ENCODE data around the gene CLDN14.

The CLDN14 gene

DNA sequence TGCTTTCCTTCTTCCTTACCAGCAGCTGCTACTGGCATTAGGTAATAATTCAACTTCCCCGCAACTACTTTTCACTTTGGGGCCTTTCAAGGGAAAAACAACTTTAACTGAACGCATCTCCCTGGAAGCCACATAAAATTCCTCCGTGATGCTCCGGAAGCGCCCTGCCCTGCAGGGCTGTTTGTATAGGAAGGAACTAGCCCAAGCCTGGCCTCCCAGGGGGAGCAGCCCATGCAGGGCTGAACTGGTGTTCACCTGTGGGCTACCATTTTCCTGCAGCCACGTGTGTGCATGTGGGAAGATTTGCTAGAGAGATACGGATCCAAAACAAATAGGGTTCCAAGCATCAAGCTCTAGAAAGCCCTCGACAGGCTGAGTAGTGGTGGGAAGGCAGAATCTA is 14.4 kb downstream of the CLDN14 start:
- no peaks in the 10 kb centered on the region for H3K36me3 Mint-ChIP-seq (ENCODE audit: low read depth)
- H3K9me3 Mint-ChIP-seq: peaks cover 4% of the 10 kb centered on the region
- TF ChIP-seq, protein P1, sequence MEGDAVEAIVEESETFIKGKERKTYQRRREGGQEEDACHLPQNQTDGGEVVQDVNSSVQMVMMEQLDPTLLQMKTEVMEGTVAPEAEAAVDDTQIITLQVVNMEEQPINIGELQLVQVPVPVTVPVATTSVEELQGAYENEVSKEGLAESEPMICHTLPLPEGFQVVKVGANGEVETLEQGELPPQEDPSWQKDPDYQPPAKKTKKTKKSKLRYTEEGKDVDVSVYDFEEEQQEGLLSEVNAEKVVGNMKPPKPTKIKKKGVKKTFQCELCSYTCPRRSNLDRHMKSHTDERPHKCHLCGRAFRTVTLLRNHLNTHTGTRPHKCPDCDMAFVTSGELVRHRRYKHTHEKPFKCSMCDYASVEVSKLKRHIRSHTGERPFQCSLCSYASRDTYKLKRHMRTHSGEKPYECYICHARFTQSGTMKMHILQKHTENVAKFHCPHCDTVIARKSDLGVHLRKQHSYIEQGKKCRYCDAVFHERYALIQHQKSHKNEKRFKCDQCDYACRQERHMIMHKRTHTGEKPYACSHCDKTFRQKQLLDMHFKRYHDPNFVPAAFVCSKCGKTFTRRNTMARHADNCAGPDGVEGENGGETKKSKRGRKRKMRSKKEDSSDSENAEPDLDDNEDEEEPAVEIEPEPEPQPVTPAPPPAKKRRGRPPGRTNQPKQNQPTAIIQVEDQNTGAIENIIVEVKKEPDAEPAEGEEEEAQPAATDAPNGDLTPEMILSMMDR (IDR thresholded peaks at IDR 0.05): no peak
- peaks cover 46% of the 10 kb centered on the region for H3K4me1 Mint-ChIP-seq
- H3K27ac Mint-ChIP-seq: no peak overlapping the region
- peaks cover 27% of the 10 kb centered on the region for H3K27me3 Mint-ChIP-seq (ENCODE audit: low read depth, poor library complexity)
- no peak overlapping the region for H3K4me3 Mint-ChIP-seq
- no peak for DNase-seq

DNA sequence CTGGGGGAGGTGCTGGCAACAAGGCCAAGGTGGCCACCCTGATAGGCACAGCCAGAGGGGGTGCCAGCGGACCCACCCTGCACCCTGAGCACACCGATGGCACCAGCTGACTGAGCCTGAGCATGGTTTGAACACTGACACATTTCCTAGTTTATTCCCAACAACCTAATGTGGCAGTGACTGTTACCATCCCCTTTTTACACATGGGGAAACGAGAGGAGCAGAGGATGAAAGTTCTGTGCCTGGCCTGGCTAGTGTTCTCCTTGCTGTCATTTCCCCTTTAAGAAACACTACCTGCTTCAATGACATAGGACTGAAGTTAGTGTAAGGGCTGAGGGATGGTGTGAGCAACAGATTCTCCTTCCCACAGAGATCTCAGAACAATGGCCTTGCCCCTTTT is 15.3 kb downstream of the CLDN14 start:
- Mint-ChIP-seq H3K4me3 (no peak overlapping the region), H3K4me1 (peaks cover 48% of the 10 kb centered on the region), H3K36me3 (ENCODE audit: low read depth) (no peaks in the 10 kb centered on the region), H3K27me3 (ENCODE audit: low read depth, poor library complexity) (peaks cover 26% of the 10 kb centered on the region), H3K9me3 (no peaks in the 10 kb centered on the region), H3K27ac (no peak overlapping the region)
- DNase-seq: no peak
- TF ChIP-seq, protein P1 (IDR thresholded peaks at IDR 0.05): no peak

DNA sequence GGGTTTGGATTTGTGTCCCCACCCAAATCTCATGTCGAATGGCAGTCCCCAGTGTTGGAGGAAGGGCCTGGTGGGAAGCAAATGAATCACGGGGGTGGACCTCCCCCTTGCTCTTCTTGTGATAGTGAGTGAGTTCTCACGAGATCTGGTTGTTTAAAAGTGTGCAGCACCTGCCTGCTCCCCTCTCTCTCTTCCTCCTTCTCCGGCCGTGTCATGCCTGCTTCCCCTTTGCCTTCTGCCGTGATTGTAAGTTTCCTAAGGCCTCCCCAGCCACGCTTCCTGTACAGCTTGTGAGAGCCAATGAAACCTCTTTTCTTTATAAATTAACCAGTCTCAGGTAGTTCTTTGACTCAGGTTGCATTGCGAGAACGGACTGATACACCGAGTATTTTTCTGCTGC is 15.9 kb downstream of the CLDN14 start:
- no peaks in the 10 kb centered on the region for H3K9me3 Mint-ChIP-seq
- H3K36me3 Mint-ChIP-seq (ENCODE audit: low read depth): no peaks in the 10 kb centered on the region
- TF ChIP-seq, protein P1 (IDR thresholded peaks at IDR 0.05): no peak
- H3K4me1 Mint-ChIP-seq: peaks cover 48% of the 10 kb centered on the region
- no peak overlapping the region for H3K27ac Mint-ChIP-seq
- H3K27me3 Mint-ChIP-seq (ENCODE audit: low read depth, poor library complexity): peaks cover 26% of the 10 kb centered on the region
- no peak overlapping the region for H3K4me3 Mint-ChIP-seq
- DNase-seq: no peak

DNA sequence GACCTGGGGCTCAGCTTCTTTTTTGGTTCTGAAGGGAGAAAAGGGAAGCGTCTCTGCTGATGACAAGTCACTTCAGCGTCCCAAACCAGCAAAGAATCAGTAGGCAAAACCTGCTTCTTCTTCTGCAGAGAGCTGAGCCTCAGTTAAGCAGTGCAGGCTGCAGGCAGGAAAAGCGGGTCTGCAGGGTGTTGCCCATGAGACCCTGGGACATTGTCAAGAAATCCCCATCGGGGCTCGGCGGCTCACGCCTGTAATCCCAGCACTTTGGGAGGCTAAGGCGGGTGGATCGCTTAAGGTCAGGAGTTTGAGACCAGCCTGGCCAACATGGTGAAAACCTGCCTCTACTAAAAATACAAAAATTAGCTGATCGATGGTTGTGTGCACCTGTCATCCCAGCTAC is 16.7 kb downstream of the CLDN14 start:
- TF ChIP-seq, protein P1 (IDR thresholded peaks at IDR 0.05): no peak
- H3K36me3 Mint-ChIP-seq (ENCODE audit: low read depth): no peaks in the 10 kb centered on the region

DNA sequence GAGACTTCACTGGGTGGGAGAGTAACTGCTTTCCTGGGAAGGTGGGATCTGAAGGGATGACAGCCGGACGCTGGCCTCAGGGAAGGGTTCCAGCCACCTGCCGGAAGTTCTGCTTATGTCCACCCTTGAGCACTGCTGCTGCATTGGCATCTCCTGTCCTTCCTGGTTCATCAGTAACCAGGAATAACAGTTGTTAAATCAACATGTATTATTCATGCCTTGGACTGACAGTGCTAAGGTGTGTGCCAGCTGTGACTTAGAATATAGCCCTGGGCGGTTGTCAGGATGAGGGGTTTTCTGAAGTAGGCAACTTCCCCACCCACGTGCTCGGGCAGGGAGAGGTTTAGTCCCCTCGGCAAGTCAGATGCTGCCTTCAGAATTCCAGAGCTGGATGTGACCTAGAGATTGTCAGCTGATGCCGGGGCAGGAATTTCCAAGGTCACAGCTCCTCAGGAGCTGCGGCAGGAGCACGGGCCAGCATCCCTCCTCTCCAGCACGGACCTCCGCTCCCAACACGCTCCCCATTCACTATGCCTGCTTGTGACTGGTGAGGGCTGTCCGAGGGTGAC is 17.9 kb downstream of the CLDN14 start:
- H3K4me3 Mint-ChIP-seq: no peak overlapping the region
- H3K9me3 Mint-ChIP-seq: no peaks in the 10 kb centered on the region
- DNase-seq: no peak
- H3K27me3 Mint-ChIP-seq (ENCODE audit: low read depth, poor library complexity): peaks cover 24% of the 10 kb centered on the region
- H3K4me1 Mint-ChIP-seq: peaks cover 43% of the 10 kb centered on the region
- TF ChIP-seq, protein P1 (IDR thresholded peaks at IDR 0.05): no peak
- H3K27ac Mint-ChIP-seq: no peak overlapping the region
- no peaks in the 10 kb centered on the region for H3K36me3 Mint-ChIP-seq (ENCODE audit: low read depth)

More for the DNA sequence above, 16.7 kb downstream of the CLDN14 start:
- no peak for DNase-seq
- H3K4me1 Mint-ChIP-seq: peaks cover 48% of the 10 kb centered on the region
- no peak overlapping the region for H3K4me3 Mint-ChIP-seq
- no peaks in the 10 kb centered on the region for H3K9me3 Mint-ChIP-seq
- no peak overlapping the region for H3K27ac Mint-ChIP-seq
- peaks cover 30% of the 10 kb centered on the region for H3K27me3 Mint-ChIP-seq (ENCODE audit: low read depth, poor library complexity)

DNA sequence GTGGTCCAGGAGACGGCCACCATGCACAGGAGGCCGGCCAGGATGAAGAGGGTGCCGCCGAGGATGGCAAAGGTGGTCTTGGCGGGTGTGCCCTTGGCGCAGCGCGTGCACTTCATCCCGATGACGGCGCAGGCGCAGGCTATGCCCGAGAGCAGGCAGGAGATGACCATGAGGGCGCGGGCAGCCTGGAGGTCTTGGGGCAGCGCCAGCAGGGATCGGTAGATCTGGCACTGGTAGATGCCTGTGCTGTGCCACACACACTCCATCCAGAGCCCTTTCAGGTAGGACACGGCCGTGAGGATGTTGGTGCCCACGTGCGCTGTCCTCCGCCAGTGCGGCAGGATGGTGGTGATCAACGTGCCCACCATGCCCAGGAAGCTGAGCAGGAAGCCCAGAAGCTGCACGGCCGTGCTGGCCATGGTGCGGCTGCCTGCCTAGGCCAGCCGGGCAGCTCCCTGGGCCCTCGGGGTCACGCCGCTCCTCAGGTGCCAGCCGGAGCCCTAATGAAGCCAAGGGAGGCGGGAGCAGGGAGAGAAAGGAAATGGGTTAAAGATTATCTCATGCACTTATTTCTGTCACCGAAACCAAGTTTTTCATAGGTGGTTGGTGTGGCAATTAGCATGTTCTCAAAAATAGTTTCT is 18.5 kb downstream of the CLDN14 start:
- no peaks in the 10 kb centered on the region for H3K9me3 Mint-ChIP-seq
- no peaks in the 10 kb centered on the region for H3K36me3 Mint-ChIP-seq (ENCODE audit: low read depth)

More for the DNA sequence above, 18.5 kb downstream of the CLDN14 start:
- no peak for DNase-seq
- H3K27ac Mint-ChIP-seq: no peak overlapping the region
- H3K27me3 Mint-ChIP-seq (ENCODE audit: low read depth, poor library complexity): peaks cover 23% of the 10 kb centered on the region
- H3K4me3 Mint-ChIP-seq: no peak overlapping the region
- TF ChIP-seq, protein P1 (IDR thresholded peaks at IDR 0.05): no peak
- peaks cover 37% of the 10 kb centered on the region for H3K4me1 Mint-ChIP-seq
